ENCODE measurements around the gene AKAP12. TPM values are rescaled to one million over a fixed set of nuclear protein-coding genes. Genes with fewer than 3 reads are reported as not detected.

Gene AKAP12
- total and polyA plus RNA-seq, 4 donors: 9.4 to 110 (median 24.6) TPM

DNA sequence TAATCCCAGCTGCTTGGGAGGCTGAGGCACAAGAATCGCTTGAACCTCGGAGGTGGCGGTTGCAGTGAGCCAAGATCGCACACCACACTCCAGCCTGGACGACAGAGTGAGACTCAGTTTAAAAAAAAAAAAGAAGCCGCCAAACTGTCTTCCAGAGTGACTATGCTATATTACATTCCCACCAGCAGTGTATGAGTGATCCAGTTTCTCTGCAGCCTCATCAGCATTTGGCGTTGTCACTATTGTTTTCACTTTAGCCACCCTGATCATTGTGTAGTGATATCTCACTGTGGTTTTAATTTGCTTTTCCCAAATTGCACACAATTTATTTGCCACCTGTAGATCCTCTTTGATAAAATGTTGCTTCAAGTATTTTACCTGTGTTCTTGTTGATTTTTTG is 6.0 kb upstream of the AKAP12 start:
- Histone ChIP-seq H3K27me3 (ENCODE audit: control insufficient read depth in 3 of 3, insufficient read depth in 3 of 3, low read length in 2 of 3) (peaks cover 0 to 2% (median 0%) of the 10 kb centered on the region in 3 donors), H3K9ac (ENCODE audit: insufficient read depth in 1 of 2, low read length in 2 of 2) (no peak overlapping the region), H3K4me3 (no peak overlapping the region), H3K4me1 (ENCODE audit: control insufficient read depth in 5 of 5, insufficient read depth in 5 of 5, low read length in 5 of 5) (no peaks in the 10 kb centered on the region), H3K27ac (ENCODE audit: low read depth in 1 of 2, low read length in 1 of 2) (no peak overlapping the region), H3K9me3 (ENCODE audit: control insufficient read depth in 4 of 4, insufficient read depth in 3 of 4, low read length in 3 of 4) (no peaks in the 10 kb centered on the region), H3K36me3 (ENCODE audit: control insufficient read depth in 4 of 4, insufficient read depth in 4 of 4, low read length in 4 of 4) (no peaks in the 10 kb centered on the region)
- DNase-seq (no peak), ATAC-seq (ENCODE audit: insufficient read depth, low FRiP score) (no peak)
- WGBS, 2 donors: 93 to 96% methylated on average over 7 of the region's 7 CpGs
- TF ChIP-seq, protein P1, sequence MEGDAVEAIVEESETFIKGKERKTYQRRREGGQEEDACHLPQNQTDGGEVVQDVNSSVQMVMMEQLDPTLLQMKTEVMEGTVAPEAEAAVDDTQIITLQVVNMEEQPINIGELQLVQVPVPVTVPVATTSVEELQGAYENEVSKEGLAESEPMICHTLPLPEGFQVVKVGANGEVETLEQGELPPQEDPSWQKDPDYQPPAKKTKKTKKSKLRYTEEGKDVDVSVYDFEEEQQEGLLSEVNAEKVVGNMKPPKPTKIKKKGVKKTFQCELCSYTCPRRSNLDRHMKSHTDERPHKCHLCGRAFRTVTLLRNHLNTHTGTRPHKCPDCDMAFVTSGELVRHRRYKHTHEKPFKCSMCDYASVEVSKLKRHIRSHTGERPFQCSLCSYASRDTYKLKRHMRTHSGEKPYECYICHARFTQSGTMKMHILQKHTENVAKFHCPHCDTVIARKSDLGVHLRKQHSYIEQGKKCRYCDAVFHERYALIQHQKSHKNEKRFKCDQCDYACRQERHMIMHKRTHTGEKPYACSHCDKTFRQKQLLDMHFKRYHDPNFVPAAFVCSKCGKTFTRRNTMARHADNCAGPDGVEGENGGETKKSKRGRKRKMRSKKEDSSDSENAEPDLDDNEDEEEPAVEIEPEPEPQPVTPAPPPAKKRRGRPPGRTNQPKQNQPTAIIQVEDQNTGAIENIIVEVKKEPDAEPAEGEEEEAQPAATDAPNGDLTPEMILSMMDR (IDR thresholded peaks at IDR 0.05; ENCODE audit: control extremely low read depth, extremely low read depth): no peak

DNA sequence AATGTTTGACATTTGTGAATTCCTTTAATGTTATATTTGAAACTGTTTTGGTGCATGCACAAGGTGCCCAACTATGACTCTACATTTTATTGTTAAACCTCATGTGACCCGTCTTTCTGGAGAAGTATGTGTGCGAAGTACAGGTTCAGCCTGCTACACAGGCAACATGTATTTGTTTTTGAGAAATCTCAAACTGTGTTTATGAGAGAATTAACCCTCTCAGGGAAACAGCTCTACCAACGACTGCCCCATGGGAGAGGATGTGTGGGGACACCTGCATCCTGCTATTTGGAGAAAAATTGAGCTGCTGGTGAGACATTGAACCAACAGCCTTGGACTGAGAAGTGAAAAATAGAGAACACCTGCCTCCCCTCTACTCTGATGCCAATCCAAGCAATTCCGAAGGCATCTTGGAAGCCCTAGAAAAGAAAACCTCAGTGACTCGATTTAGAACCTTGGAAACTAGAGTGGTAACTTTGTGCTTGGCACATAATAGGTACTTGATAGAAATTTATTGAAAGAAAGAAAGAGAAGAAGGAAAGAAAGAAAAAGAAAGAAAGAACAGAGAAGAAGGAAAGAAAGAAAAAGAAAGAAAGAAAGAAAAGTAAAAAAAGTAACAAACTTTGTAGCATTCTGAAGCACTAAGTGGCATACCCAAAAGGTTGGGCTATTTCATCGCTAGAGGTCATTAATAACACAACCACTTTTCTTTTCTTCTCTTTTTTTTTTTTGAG is 2.9 kb upstream of the AKAP12 start:
- ATAC-seq (ENCODE audit: insufficient read depth, low FRiP score): no peak
- no peak for DNase-seq
- peaks cover 0 to 2% (median 0%) of the 10 kb centered on the region in 3 donors for H3K27me3 ChIP-seq (ENCODE audit: control insufficient read depth in 3 of 3, insufficient read depth in 3 of 3, low read length in 2 of 3)
- peaks cover 0 to 11% (median under 1%) of the 10 kb centered on the region in 5 donors for H3K4me1 ChIP-seq (ENCODE audit: control insufficient read depth in 5 of 5, insufficient read depth in 5 of 5, low read length in 5 of 5)
- peaks cover 0 to 4% (median 0%) of the 10 kb centered on the region in 4 donors for H3K9me3 ChIP-seq (ENCODE audit: control insufficient read depth in 4 of 4, insufficient read depth in 3 of 4, low read length in 3 of 4)
- TF ChIP-seq, protein P1 (IDR thresholded peaks at IDR 0.05; ENCODE audit: control extremely low read depth, extremely low read depth): no peak
- no peak overlapping the region for H3K9ac ChIP-seq (ENCODE audit: insufficient read depth in 1 of 2, low read length in 2 of 2)
- H3K4me3 ChIP-seq: no peak overlapping the region
- no peaks in the 10 kb centered on the region for H3K36me3 ChIP-seq (ENCODE audit: control insufficient read depth in 4 of 4, insufficient read depth in 4 of 4, low read length in 4 of 4)
- 79 to 85% methylated on average over 6 of the region's 6 CpGs for WGBS, 2 donors
- no peak overlapping the region for H3K27ac ChIP-seq (ENCODE audit: low read depth in 1 of 2, low read length in 1 of 2)

DNA sequence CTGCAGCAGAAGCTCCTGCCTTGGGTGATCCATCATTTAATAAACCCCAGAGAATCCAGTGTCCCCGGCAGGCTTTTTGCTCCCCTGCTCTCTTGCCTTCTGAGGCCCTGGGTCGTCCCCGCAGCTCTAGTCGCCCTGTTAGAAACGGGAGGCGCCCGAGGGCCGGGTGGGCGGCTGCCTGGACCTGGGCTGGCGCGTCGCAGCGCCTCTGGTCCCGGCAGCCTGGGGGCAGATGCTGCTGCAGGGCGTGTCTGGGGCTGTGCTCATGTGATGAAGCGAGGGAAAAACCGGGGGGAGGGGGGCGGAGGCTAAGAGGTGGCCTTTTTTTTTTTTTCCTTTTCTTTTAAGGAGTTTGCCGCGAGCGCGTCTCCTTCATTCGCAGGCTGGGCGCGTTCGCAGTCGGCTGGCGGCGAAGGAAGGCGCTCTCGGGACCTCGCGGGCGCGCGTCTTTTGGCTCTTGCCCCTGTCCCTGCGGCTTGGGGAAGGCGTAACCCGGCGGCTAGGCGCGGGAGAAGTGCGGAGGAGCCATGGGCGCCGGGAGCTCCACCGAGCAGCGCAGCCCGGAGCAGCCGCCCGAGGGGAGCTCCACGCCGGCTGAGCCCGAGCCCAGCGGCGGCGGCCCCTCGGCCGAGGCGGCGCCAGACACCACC is 394 bp downstream of the AKAP12 start:
- peak overlapping the region in 1 of 2 donors; percentile 6 for H3K9ac ChIP-seq (ENCODE audit: insufficient read depth in 1 of 2, low read length in 2 of 2)
- ATAC-seq (ENCODE audit: insufficient read depth, low FRiP score): peak; percentile 50
- H3K27me3 ChIP-seq (ENCODE audit: control insufficient read depth in 3 of 3, insufficient read depth in 3 of 3, low read length in 2 of 3): peaks cover 0 to 7% (median 0%) of the 10 kb centered on the region in 3 donors

More for the DNA sequence above, 394 bp downstream of the AKAP12 start:
- TF ChIP-seq, protein P1 (IDR thresholded peaks at IDR 0.05; ENCODE audit: control extremely low read depth, extremely low read depth): no peak
- peak overlapping the region; percentile 78 for H3K4me3 ChIP-seq
- WGBS, 2 donors: 1% methylated on average over 48 to 60 of the region's 60 CpGs
- H3K4me1 ChIP-seq (ENCODE audit: control insufficient read depth in 5 of 5, insufficient read depth in 5 of 5, low read length in 5 of 5): peaks cover 0 to 22% (median 7%) of the 10 kb centered on the region in 5 donors
- peaks cover 0 to 6% (median 0%) of the 10 kb centered on the region in 4 donors for H3K9me3 ChIP-seq (ENCODE audit: control insufficient read depth in 4 of 4, insufficient read depth in 3 of 4, low read length in 3 of 4)
- no peaks in the 10 kb centered on the region for H3K36me3 ChIP-seq (ENCODE audit: control insufficient read depth in 4 of 4, insufficient read depth in 4 of 4, low read length in 4 of 4)
- peak overlapping the region; percentile 43 to 90 for H3K27ac ChIP-seq (ENCODE audit: low read depth in 1 of 2, low read length in 1 of 2)
- peak; percentile 91 to 93 (median 92) for DNase-seq

Measured in lung (tissue), 12 donors.